Measurements from ENCODE around the gene PRDM8.
"Not testable (repeated sequence)": the region's sequence is repeated elsewhere in the genome, so short reads cannot be mapped to it uniquely, and the experiment has no call there.

The PRDM8 gene

GRCh38 chr4:80231180-80231579 lies 33.9 kb downstream of the PRDM8 start:
- DNase-seq, result no peak

DNA sequence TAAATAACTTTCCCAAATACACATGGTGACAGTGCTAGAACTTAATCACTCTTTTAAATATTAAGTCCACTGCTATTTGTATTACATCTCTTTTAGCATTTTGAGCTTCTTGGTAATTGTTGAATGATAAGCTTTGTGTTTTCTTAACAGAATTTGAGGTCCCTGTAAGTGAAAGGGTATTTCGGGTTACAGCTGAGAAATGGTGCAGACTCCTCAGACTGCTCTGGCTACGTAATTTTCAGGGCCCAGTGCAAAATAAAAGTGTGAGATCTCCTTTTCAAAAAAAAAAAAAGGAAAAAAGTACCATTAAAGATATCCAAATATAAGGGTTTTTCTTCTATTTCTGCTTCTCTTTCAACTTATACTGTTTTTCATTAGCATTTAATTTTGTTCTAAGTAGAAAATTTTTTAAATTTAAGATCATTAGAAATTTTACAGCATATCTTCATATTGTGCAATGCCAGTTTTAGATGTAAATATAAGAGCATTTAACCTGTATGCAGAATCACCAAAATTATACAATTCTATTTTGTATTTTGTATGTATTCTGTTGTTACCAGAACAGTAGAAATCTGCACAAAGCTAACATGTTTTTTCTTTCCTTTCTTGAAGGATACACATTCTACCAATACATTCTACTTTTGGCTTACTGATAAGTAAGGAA lies 35.5 kb downstream of the PRDM8 start:
- DNase-seq, result no peak

DNA sequence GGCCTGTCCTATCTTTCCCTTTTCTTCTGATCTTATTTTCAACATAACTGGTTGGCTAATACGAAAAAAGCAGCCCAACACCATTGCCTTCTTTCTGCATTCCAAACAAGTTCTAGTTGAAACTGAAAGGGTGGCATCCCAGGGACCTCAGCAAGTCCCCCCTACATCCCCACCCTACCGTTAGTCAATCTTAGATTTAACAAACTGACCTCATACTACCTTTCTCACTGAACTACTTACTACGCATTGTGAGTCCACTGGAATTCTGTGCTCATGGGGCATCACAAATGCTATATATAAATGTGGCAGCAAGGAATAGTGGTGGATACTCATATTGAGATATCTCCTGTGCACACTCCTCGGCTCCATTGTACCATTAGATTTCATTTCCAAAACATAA lies 36.1 kb downstream of the PRDM8 start:
- DNase-seq, result no peak

DNA sequence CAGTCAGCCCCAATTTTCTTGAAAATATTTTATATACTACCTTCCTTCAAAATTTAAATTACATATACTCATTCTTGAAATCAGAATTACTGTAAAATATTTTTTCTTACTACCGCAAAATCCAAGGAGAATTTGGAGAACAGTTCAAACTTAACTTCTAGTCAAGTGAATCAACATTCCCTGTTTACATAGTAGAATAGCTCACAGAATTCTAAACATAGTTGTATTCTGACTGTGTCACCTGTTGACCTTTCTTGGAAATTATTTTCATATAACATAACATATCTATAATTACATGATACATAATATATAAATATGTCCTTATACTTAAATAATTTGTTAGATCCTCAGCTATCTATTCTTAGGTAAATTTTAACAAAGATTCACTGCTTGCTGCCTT lies 38.1 kb downstream of the PRDM8 start:
- no peak for DNase-seq

DNA sequence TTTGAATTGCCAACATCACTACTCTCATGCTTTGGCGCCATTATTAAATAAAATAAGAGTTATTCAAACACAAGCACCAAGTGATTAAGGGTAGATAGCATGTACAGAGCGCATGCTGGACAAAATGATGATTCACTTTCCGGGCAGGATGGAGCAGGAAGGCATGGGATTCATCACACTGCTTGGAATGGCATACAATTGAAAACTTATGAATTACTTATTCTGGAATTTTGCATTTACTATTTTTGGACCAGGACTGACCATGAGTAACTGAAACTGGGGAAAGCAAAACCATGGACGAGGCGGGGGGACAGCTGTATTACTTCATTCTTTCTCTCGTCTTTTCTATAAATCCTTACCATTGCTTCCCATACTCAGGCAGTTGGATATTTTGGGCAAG lies 40.7 kb downstream of the PRDM8 start:
- DNase-seq, result no peak

DNA sequence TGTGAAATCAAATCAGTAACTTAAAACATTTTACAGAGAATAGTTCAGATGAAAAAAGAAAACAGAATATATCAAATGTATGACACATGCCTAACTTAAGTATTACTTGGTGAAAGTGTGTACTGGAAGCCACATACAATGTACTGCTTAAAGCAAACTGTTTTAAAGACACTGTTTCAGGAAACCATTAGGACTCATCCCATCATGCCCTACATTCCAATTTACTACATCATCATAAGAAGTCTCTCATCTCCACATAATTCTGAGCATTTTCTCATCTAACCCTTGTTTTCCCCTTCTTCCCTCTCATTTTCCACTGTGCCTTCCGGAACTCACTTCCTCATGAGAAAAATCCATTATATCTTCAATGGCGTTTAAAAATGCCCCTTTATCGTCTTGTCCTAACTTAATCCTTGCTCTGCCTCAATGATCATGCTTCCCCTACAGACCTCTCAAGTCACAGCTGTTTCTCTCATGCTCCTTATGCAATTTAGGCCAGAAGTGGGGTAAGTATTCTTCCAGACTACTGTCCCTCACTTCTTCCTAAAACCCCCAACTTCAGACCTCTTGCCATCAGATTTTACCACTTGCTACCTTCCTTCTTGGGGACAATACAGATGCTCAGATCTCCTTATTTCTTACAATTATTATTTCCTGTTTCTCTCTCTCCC lies 42.3 kb downstream of the PRDM8 start:
- DNase-seq, result no peak

- no peak for DNase-seq
These were observed 43.7 kb downstream of the PRDM8 start for GRCh38 chr4:80240976-80241375.

- peak; percentile 35 for DNase-seq
These were observed 46.1 kb downstream of the PRDM8 start for GRCh38 chr4:80243274-80244018.

- not testable (repeated sequence) for DNase-seq
These were observed 50.2 kb downstream of the PRDM8 start for GRCh38 chr4:80247484-80247883.

DNA sequence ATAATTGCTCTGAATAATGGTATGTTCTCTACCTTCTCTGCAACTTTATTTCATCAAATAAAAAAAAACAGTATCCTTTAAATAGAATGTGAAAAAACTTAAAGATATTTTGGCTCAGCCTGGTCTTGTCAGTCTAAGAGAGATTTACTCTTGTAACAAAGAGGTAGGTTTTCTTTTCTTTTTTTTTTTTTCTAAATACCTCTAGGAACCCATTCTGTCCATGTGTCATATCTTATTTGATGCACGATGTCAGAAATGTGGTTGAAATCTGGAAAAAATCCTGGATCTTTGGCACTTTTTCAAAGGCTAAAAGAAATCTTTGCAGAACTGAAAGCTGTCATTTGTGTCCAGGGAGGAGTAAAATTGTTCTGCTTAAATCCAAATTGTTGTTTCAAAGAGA lies 51.8 kb downstream of the PRDM8 start:
- no peak for DNase-seq

- no peak for DNase-seq
These were observed 55.1 kb downstream of the PRDM8 start for GRCh38 chr4:80252427-80252826.

- DNase-seq, result no peak
These were observed 55.6 kb downstream of the PRDM8 start for GRCh38 chr4:80252953-80253352.

DNA sequence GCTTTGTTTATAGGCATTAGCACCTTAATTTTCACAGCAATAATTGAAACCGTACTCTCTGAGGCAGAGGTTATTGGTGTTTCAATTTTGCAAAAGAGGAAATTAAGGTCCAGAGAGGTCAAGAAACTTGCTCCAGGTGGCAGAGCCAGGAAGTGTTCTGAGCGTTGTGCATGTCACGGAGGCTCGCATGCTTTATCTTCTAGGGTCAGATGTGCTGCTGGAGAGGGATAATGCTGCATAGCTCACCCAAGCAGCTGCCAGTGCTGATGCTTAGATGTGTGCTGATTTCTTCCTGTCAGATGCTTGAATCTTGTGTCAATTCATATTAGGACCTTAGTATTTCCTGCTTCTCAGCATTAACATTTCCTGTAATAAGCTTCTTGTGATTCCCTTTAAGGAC lies 56.2 kb downstream of the PRDM8 start:
- DNase-seq, result no peak
